A549 treated with GW870086 at 1 μM for 4 hours (cell line): Measurements from ENCODE around the gene SPRR4. TPM values are rescaled to one million over a fixed set of nuclear protein-coding genes. Genes with fewer than 3 reads are reported as not detected.

Source experiments
- total RNA-seq: library from RNA; stranded (reverse); fragments of 200-300 nt; extraction: Qiagen RNA extraction; gene quantifications from 5 replicates; pipeline ENCODE4 v1.2.3, GENCODE V29; 2022; ENCODE audit warnings: low read depth

The SPRR4 gene, protein sequence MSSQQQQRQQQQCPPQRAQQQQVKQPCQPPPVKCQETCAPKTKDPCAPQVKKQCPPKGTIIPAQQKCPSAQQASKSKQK
- total RNA-seq = not detected in 5 replicates

DNA sequence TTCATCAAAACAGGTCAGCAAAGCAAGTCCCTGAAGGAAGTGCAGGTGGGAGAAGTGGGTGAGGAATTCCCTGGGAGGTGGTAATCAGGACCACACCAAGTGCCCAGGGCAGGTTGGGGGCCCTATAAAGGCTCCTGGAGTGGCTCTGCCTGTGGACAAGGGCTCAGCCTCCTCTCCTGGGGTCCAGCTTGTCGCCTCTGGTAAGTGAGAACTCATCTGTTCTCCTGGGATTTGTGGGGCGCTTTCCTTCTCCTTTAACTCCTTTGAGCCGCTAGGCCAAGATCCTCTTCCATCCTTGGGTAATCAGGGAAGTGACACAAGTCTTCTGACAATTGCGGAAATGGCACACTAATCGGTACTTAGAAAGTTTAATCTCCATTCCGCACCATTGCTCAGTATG, at the start of gene SPRR4:
SPRR4 (plus strand) TSS at position 154 of the 400 bp plus-strand sequence. CDS start 1,243 bp downstream, outside the sequence.

DNA sequence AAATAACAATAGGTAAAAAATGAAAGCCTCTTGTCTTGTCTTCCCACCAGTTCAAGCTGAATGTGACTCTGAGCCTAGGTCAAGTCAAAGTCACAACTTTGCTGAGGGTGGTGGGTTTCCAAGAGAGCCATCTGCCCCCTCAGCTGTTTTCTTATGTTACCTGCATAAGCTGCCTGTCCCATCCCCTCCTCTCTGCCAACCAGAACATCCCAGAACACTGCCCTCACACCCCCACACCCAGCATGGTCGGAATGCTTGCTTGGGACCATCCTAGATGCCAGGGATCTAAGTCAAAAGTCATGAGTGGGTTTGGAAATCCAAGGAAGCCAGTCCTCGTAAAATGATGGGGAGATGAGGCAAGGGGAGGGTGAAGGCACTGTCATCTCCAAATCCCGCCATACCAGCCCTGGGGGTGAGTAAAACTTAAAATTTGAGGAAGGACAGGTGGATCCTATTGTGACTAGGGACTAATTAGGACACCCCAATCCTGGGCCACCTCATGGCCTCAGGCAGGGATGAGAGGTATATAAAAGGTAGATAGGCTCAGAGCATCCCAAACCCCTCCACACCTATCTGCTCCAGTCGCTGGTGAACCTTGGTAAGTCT, 23.7 kb upstream of the SPRR4 start, which contains the start of gene SPRR5:
SPRR5 (plus strand) TSS at position 556 of the 606 bp plus-strand sequence. CDS start 1,349 bp downstream, outside the sequence.

DNA sequence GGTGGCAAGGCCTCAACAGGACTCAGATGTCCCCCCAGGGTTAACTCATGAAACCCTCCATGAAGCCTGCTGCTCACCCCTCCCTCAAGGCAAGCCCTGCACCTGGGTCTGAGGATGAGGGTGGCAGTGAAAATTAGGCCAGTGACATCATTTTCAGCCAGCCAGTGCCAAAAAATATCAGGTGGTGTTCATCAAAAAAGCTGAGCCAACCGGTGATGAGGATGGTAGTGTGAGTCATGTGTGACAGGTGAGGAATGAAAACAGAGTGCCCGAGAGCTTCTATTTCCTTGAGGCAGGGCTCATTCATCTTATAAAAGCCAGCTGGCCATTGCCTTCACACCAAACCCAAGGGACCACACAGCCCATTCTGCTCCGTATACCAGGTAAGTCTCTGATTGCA, 13.3 kb downstream of the SPRR4 start, which contains the start of gene SPRR1A:
SPRR1A (plus strand) TSS at position 339 of the 400 bp plus-strand sequence. CDS start 1,150 bp downstream, outside the sequence.

DNA sequence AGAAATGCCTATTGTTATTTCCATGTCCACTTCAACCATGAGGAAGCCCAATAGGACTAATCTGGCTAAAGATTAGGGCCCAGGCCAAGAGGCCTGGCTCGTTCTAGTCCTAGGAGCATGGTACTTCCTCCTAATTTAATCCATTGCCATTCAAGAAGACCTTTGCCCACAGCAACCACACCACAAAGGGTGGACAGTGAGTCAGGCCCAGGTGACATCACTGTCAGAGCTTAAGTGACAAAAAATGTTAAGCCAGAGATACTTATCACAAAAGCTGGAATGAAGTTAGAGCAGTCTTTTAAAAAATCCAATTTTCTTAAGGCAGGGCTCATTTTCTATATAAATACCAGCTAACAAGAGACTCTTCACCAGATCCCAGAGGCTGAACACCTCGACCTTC, 30.9 kb downstream of the SPRR4 start, which contains the start of gene SPRR3:
SPRR3 (plus strand) TSS at position 368 of the 400 bp plus-strand sequence. CDS start 1,272 bp downstream, outside the sequence.

Other genes starting within 250 kb of the SPRR4 start
- gene KPRP, start 212.6 kb upstream of the SPRR4 start, total RNA-seq = 0.07 TPM in 1 of 5 replicates, not detected in the others
- gene LCE1F, start 195.5 kb upstream of the SPRR4 start, total RNA-seq = not detected in 5 replicates
- 0.10 to 0.21 TPM in 2 of 5 replicates, not detected in the others for gene LCE1E, start 184.4 kb upstream of the SPRR4 start, total RNA-seq
- gene LCE1D, start 173.9 kb upstream of the SPRR4 start, total RNA-seq = not detected in 5 replicates
- not detected in 5 replicates for gene LCE1C, start 164.0 kb upstream of the SPRR4 start, total RNA-seq
- gene LCE1B, start 158.7 kb upstream of the SPRR4 start, total RNA-seq = not detected in 5 replicates
- gene LCE1A, start 143.2 kb upstream of the SPRR4 start, total RNA-seq = not detected in 5 replicates
- gene LCE6A, start 127.8 kb upstream of the SPRR4 start, total RNA-seq = not detected in 5 replicates
- gene LCE7A, start 110.7 kb upstream of the SPRR4 start, total RNA-seq = not detected in 5 replicates
- not detected in 5 replicates for gene SMCP, start 92.3 kb upstream of the SPRR4 start, total RNA-seq
- gene IVL, start 62.1 kb upstream of the SPRR4 start, total RNA-seq = 0.10 to 0.15 TPM (median 0.10 TPM) in 3 of 5 replicates, not detected in the others
- not detected in 5 replicates for gene SPRR5, start 23.4 kb upstream of the SPRR4 start, total RNA-seq
- not detected in 5 replicates for gene SPRR1A, start 13.4 kb downstream of the SPRR4 start, total RNA-seq
- not detected in 5 replicates for gene SPRR3, start 31.1 kb downstream of the SPRR4 start, total RNA-seq
- gene SPRR1B, start 60.6 kb downstream of the SPRR4 start, total RNA-seq = not detected in 5 replicates
- gene SPRR2D, start 70.5 kb downstream of the SPRR4 start, total RNA-seq = not detected in 5 replicates
- not detected in 5 replicates for gene SPRR2A, start 86.9 kb downstream of the SPRR4 start, total RNA-seq
- not detected in 5 replicates for gene SPRR2B, start 101.0 kb downstream of the SPRR4 start, total RNA-seq
- gene SPRR2E, start 123.9 kb downstream of the SPRR4 start, total RNA-seq = not detected in 5 replicates
- not detected in 5 replicates for gene SPRR2F, start 142.9 kb downstream of the SPRR4 start, total RNA-seq
- gene SPRR2G, start 180.2 kb downstream of the SPRR4 start, total RNA-seq = not detected in 5 replicates
- gene LELP1, start 232.8 kb downstream of the SPRR4 start, total RNA-seq = not detected in 5 replicates
- not detected in 5 replicates for gene PRR9, start 246.9 kb downstream of the SPRR4 start, total RNA-seq